WTC11 (cell line): Measurements from ENCODE around the gene COX14. TPM values are rescaled to one million over a fixed set of nuclear protein-coding genes. Genes with fewer than 3 reads are reported as not detected.
"Not testable (repeated sequence)": the region's sequence is repeated elsewhere in the genome, so short reads cannot be mapped to it uniquely, and the experiment has no call there.

Experiments
- ATAC-seq: fragments of 200-7000 bp; cut with Tn5 transposase; 2 replicates; pipeline ENCODE4 v1.10.0; 2021; ENCODE audit warnings: mild to moderate bottlenecking, moderate library complexity
- CTCF ChIA-PET: fragments of 300-600 bp; sonication (Branson Sonifier 250); formaldehyde crosslinking; loops from one replicate; lab custom pipeline; 2021; ENCODE audit warnings: antibody characterized with exemption; lab: Charles Lee
- POLR2A ChIA-PET: fragments of 350-600 bp; sonication (Branson Sonifier 250); formaldehyde crosslinking; loops from one replicate; lab custom pipeline; 2021; ENCODE audit warnings: antibody characterized with exemption; lab: Charles Lee
- DNase-seq: peaks from one replicate; pipeline ENCODE4 v3.0.0; 2021; ENCODE audit warnings: low spot score
- H3K27ac Mint-ChIP-seq: 2 replicates; pipeline ENCODE4 v1.8.0; 2021; ENCODE audit warnings: mixed read lengths
- H3K27me3 Mint-ChIP-seq: 2 replicates; pipeline ENCODE4 v1.8.0; 2021; ENCODE audit warnings: low read depth, mild to moderate bottlenecking, moderate library complexity, mixed read lengths
- H3K36me3 Mint-ChIP-seq: 2 replicates; pipeline ENCODE4 v1.8.0; 2021; ENCODE audit warnings: mixed read lengths
- H3K4me1 Mint-ChIP-seq: 2 replicates; pipeline ENCODE4 v1.8.0; 2022; ENCODE audit warnings: mixed read lengths
- H3K4me3 Mint-ChIP-seq: 2 replicates; pipeline ENCODE4 v1.8.0; 2021; ENCODE audit warnings: mild to moderate bottlenecking, moderate library complexity, mixed read lengths
- H3K9me3 Mint-ChIP-seq: 2 replicates; pipeline ENCODE4 v1.8.0; 2021; ENCODE audit warnings: mixed read lengths
- AR ChIP-seq: fragments of 250-450 bp; sonication (Bioruptor Pico); IDR thresholded peaks from 2 replicates; pipeline ENCODE4 v1.9.0; 2021; ENCODE audit warnings: mild to moderate bottlenecking
- ATF6 ChIP-seq: sonication (generic); formaldehyde crosslinking; IDR thresholded peaks from 2 replicates; pipeline ENCODE4 v1.8.1; 2023; ENCODE audit warnings: mild to moderate bottlenecking, missing genetic modification reagents
- CBFB ChIP-seq: sonication (generic); formaldehyde crosslinking; IDR thresholded peaks from 2 replicates; pipeline ENCODE4 v1.8.1; 2022; ENCODE audit warnings: mild to moderate bottlenecking, low read depth, missing genetic modification reagents
- EMX1 ChIP-seq: fragments of 250-450 bp; sonication (Bioruptor Pico); IDR thresholded peaks from 2 replicates; pipeline ENCODE4 v1.8.0; 2021; ENCODE audit warnings: mild to moderate bottlenecking
- FOXP1 ChIP-seq: sonication (generic); formaldehyde crosslinking; IDR thresholded peaks from 2 replicates; pipeline ENCODE4 v1.8.0; 2022; ENCODE audit warnings: missing genetic modification reagents, mild to moderate bottlenecking, moderate library complexity, borderline replicate concordance
- FOXP4 ChIP-seq: sonication (generic); formaldehyde crosslinking; IDR thresholded peaks from 2 replicates; pipeline ENCODE4 v1.8.0; 2022; ENCODE audit warnings: mild to moderate bottlenecking, missing genetic modification reagents
- GABPB1 ChIP-seq: sonication (generic); formaldehyde crosslinking; IDR thresholded peaks from 2 replicates; pipeline ENCODE4 v1.8.1; 2023; ENCODE audit warnings: mild to moderate bottlenecking, missing genetic modification reagents
- IRF1 ChIP-seq: sonication (generic); formaldehyde crosslinking; IDR thresholded peaks from 2 replicates; pipeline ENCODE4 v1.8.0; 2023; ENCODE audit warnings: missing genetic modification reagents
- JUN ChIP-seq: sonication (generic); formaldehyde crosslinking; IDR thresholded peaks from 2 replicates; pipeline ENCODE4 v1.8.0; 2023; ENCODE audit warnings: mild to moderate bottlenecking, missing genetic modification reagents
- KAT7 ChIP-seq: sonication (generic); formaldehyde crosslinking; IDR thresholded peaks from 2 replicates; pipeline ENCODE4 v1.8.1; 2023; ENCODE audit warnings: missing genetic modification reagents, mild to moderate bottlenecking, borderline replicate concordance
- MAX ChIP-seq: sonication (generic); formaldehyde crosslinking; IDR thresholded peaks from 2 replicates; pipeline ENCODE4 v1.8.0; 2022; ENCODE audit warnings: mild to moderate bottlenecking, missing genetic modification reagents
- MXD4 ChIP-seq: fragments of 250-450 bp; sonication (Bioruptor Pico); IDR thresholded peaks from 2 replicates; pipeline ENCODE4 v1.8.0; 2021; ENCODE audit warnings: mild to moderate bottlenecking, moderate library complexity, borderline replicate concordance
- NR1H2 ChIP-seq: sonication (generic); formaldehyde crosslinking; IDR thresholded peaks from 2 replicates; pipeline ENCODE4 v1.9.0; 2021; ENCODE audit warnings: mild to moderate bottlenecking, moderate library complexity, missing genetic modification reagents
- SOX15 ChIP-seq: fragments of 250-450 bp; sonication (Bioruptor Pico); IDR thresholded peaks from 2 replicates; pipeline ENCODE4 v1.9.0; 2021; ENCODE audit warnings: mild to moderate bottlenecking
- USF1 ChIP-seq: sonication (generic); formaldehyde crosslinking; IDR thresholded peaks from 2 replicates; pipeline ENCODE4 v1.8.0; 2022; ENCODE audit warnings: mild to moderate bottlenecking, missing genetic modification reagents
- ZMAT4 ChIP-seq: fragments of 250-450 bp; sonication (Bioruptor Pico); IDR thresholded peaks from 2 replicates; pipeline ENCODE4 v1.9.0; 2021; ENCODE audit warnings: mild to moderate bottlenecking
- ZNF232 ChIP-seq: sonication (generic); formaldehyde crosslinking; IDR thresholded peaks from 2 replicates; pipeline ENCODE4 v1.8.0; 2022; ENCODE audit warnings: mild to moderate bottlenecking, missing genetic modification reagents
- ZNF512 ChIP-seq: sonication (generic); formaldehyde crosslinking; IDR thresholded peaks from 2 replicates; pipeline ENCODE4 v1.8.1; 2022; ENCODE audit warnings: missing genetic modification reagents, borderline replicate concordance
- ZNF671 ChIP-seq: fragments of 250-450 bp; sonication (Bioruptor Pico); IDR thresholded peaks from 2 replicates; pipeline ENCODE4 v1.8.0; 2021; ENCODE audit warnings: mild to moderate bottlenecking
- total RNA-seq: library from RNA; stranded (reverse); gene quantifications from 3 replicates; pipeline ENCODE4 v1.2.3, GENCODE V29; 2021

The COX14 gene
- total RNA-seq, 1 experiment from 2014 or later: 41.4 TPM

GRCh38 chr12:50082644-50083043, 29.4 kb upstream of the COX14 start:
- DNase-seq: no peak
- peaks cover 32% of the 10 kb centered on the region for H3K27me3 Mint-ChIP-seq
- no peak overlapping the region for H3K4me3 Mint-ChIP-seq
- ChIA-PET POLR2A (no interaction called here), CTCF (interaction anchor here (1.2 to 1.3 kb wide), 4 partner anchors 12 to 115 kb away, joined by 4 to 5 read pairs (median 4); no protein-coding TSS in a partner anchor)
- no peak for ATAC-seq
- TF ChIP-seq EMX1 (CRISPR knock-in tag) (no peak), KAT7 (CRISPR knock-in tag) (no peak), MAX (CRISPR knock-in tag) (no peak), SOX15 (CRISPR knock-in tag) (no peak), GABPB1 (CRISPR knock-in tag) (no peak), IRF1 (CRISPR knock-in tag) (no peak), ZNF671 (CRISPR knock-in tag) (no peak), ATF6 (CRISPR knock-in tag) (no peak), ZNF232 (CRISPR knock-in tag) (no peak)
- H3K36me3 Mint-ChIP-seq: peaks cover 13% of the 10 kb centered on the region
- H3K27ac Mint-ChIP-seq: no peak overlapping the region
- H3K9me3 Mint-ChIP-seq: no peaks in the 10 kb centered on the region
- peaks cover 24% of the 10 kb centered on the region for H3K4me1 Mint-ChIP-seq

- Mint-ChIP-seq H3K9me3 (no peaks in the 10 kb centered on the region), H3K4me1 (peaks cover 24% of the 10 kb centered on the region), H3K4me3 (peak overlapping the region; percentile 69), H3K36me3 (peaks cover 19% of the 10 kb centered on the region), H3K27me3 (peaks cover 32% of the 10 kb centered on the region), H3K27ac (peak overlapping the region; percentile 60; the same call in 1 of the 2 replicates)
- ChIA-PET POLR2A (no interaction called here), CTCF (interaction anchor here (1.2 to 1.3 kb wide), 4 partner anchors 13 to 116 kb away, joined by 4 to 5 read pairs (median 4); no protein-coding TSS in a partner anchor)
- no peak for ATAC-seq
- no peak for TF ChIP-seq FOXP1 (CRISPR knock-in tag)
- TF ChIP-seq NR1H2 (CRISPR knock-in tag): no peak
- TF ChIP-seq ZNF671 (CRISPR knock-in tag): no peak
- no peak for TF ChIP-seq AR (CRISPR knock-in tag)
- no peak for TF ChIP-seq USF1 (CRISPR knock-in tag)
- TF ChIP-seq JUN (CRISPR knock-in tag): no peak
- TF ChIP-seq CBFB (CRISPR knock-in tag): no peak
- no peak for TF ChIP-seq IRF1 (CRISPR knock-in tag)
- no peak for TF ChIP-seq ZNF512 (CRISPR knock-in tag)
- no peak for TF ChIP-seq FOXP4 (CRISPR knock-in tag)
- TF ChIP-seq MXD4 (CRISPR knock-in tag): no peak
- TF ChIP-seq ZMAT4: no peak
- DNase-seq: no peak
Observed at GRCh38 chr12:50083301-50083700, 28.7 kb upstream of the COX14 start.

- peaks cover 24% of the 10 kb centered on the region for H3K4me1 Mint-ChIP-seq
- H3K36me3 Mint-ChIP-seq: peaks cover 29% of the 10 kb centered on the region
- ChIA-PET CTCF (interaction anchor here (0.6 to 2.6 kb wide), 30 partner anchors 8 to 681 kb away, joined by 3 to 78 read pairs (median 5); partner anchors contain the start of genes CERS5, COX14, GPD1 and TMBIM6), POLR2A (interaction anchor here (0.5 to 1.7 kb wide), 13 partner anchors 14 to 675 kb away, joined by 3 to 14 read pairs (median 4); partner anchors contain the start of genes CERS5, COX14, GPD1 and LIMA1)
- DNase-seq, ATAC-seq, H3K9me3 Mint-ChIP-seq: not testable (repeated sequence)
- peaks cover 32% of the 10 kb centered on the region for H3K27me3 Mint-ChIP-seq
- H3K4me3 Mint-ChIP-seq: peak overlapping the region; percentile 89
- peak overlapping the region; percentile 94 for H3K27ac Mint-ChIP-seq
Observed at GRCh38 chr12:50084409-50084774, 27.6 kb upstream of the COX14 start.
